ENCODE measurements around the gene CACNA1C.
"Not testable (repeated sequence)": the region's sequence is repeated elsewhere in the genome, so short reads cannot be mapped to it uniquely, and the experiment has no call there.

The CACNA1C gene

DNA sequence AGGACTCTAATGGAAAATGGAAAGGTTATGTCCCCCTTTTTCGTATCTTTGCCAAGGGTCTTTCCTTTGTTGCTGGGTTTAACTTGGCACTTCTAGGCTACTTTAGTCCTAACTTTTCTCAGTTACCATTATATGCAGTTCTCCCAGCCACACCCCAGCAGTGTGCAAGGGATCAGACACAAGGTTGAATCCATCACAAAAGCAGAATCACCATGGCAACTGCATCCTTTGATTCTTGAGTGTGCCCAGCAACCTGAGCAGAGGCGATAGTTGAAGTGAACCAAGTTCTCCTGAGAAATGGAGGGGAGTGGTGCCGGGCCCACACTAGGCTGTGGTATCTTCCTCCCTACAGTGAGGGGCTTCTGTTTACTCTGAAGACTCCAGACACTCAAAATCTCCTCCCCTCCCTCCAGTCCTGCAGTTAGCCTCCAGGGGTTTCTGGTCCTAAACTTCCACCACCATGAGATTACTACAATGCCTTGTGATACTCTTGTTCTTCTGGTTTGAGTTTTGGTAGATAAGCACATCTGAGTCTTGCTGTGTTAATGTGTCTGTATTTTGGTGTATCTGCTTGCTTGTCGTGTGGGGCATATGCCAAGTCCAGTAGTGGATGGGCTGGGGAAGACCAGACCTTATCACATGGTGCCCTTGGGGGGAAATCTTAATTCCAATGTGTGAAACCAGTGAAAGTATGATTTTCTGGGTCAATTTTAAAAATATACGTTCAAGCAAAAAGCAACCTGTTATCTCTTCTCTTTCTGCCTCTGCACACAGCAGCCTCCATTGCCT lies 183.9 kb downstream of the CACNA1C start:
- DNase-seq: no peak

DNA sequence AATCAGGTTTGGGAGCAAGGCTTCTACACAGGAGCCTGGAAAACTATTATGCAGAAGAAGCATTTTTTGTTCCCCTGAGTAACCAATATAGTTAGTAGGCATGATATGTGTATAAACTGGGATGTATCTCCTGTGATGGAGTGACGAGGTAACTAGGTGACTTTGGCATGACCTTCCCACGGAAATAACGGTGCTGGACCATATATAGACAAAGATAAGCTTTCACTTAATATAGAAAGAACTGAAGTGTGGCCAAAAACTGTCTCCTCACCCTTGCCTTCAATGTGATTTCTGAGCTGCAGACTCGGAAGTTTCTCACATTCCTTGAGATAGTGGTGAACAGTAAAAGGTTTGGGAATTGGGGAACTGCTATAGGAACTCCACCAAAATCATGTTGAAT lies 185.3 kb downstream of the CACNA1C start:
- DNase-seq: no peak

DNA sequence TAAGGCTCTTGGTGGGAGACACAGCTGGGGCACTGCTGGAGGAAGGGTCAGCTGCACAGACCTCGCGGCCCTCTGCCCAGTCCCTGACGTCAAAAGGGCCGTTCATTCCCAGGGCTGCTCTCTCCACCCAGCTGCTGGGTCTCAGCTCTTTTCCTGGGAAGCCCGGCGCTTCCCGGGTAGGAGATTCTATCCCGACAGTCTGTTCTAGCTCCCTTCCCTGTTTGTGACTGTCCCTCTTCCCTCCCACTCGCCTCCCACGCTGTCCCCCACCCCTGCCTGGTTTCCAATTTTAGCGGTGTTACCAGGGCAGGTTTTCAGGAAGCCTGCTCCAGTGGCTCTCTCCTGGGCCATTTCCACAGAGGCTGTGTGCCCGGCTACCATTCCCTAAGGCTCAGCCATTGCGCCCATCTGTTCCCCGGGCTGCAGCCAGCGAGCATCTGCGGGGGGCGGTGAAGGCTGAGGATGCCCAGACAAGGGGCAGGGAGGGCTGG lies 186.6 kb downstream of the CACNA1C start:
- no peak for DNase-seq

DNA sequence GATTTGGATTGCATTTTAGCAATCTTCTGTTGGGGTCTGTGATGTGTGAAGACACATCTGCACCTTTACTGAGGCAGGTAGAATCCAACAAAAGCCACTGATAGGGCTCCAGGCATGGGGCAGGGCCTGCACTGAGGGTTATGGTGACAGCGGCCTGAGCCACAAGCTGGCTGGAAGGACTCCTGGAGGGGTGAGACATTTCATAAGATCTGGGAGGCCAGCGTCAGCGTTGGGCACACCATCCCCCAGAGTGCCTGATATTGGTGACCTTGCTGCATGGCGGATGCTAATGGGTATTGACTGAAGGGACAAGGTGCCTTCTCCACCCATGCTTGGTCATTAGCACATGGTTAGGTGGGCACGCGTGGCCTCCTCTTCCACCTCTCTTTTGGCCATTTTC lies 187.6 kb downstream of the CACNA1C start:
- DNase-seq: no peak

DNA sequence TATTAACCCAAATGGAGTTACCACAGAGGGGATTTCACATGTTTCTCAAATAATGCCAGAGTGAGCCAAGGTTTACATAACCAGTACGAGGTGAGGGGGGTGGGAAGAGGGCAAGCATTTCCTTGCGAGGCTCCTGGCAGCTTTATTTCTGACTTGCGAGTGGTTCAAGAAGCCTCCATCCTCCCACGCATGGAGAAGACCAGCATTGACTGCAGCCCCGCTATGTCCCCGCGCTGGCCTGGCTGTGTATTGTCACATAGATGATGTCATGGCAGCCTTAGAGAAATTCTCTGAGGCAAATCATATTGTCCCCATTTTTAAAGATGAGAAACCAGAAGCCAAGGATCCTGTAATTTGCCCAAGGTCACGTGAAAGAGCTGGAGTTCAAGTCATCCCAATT lies 188.2 kb downstream of the CACNA1C start:
- DNase-seq: no peak

DNA sequence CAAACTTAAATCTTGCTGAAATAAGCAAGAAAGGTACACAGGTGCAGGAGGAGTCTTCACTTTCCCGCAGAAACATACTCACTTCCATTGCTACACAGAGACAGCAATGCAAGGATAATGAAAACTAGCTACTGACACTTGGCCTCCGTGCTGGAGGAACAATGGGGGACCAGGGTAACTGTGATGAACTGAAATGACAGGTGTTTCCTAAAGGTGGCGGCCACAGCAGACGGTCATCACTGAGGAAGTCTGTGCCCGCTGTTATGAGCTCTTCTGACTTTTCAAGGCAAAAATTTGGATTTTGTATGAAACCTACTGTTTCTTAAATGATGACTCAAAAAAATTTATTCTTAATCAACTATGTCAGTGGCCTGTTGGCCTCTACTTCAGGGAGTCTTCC lies 189.4 kb downstream of the CACNA1C start:
- no peak for DNase-seq

DNA sequence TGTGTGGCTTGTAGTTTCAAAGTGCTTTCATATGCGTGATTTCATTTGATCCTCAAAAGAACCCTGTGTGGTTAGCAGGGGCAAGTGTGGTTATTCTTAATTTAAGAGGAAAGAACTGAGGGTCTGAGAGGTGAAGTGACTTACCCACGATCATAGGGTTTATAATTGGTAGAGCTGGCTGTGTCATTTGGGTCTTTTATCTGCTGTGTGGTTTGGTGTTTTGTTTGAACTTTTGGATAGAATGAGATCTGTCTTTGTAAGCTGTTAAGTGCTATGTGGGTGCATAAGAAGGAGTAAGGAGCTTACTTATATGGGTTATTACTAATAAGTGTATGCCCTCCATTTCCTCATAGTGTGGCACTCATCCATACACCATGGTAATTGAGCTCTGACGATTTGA lies 190.0 kb downstream of the CACNA1C start:
- DNase-seq: no peak

DNA sequence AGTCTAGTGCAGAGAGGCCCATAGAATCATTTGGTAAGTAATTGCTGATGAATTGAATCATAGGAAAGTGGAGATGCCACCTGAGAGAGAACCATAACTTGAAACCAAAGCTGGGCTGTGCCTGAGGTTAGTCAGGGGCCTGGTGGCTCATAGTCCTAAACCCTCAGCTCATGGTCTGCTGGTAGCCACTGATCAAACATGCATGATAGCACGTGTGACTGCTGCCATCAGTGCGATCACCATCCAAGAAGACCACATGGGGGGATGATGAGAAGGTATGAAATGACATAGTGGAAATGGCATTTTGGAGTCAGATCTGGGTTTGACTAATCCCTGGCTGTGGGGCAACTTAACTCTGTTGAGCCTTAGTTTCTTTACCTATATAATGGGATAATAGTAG lies 190.5 kb downstream of the CACNA1C start:
- no peak for DNase-seq

DNA sequence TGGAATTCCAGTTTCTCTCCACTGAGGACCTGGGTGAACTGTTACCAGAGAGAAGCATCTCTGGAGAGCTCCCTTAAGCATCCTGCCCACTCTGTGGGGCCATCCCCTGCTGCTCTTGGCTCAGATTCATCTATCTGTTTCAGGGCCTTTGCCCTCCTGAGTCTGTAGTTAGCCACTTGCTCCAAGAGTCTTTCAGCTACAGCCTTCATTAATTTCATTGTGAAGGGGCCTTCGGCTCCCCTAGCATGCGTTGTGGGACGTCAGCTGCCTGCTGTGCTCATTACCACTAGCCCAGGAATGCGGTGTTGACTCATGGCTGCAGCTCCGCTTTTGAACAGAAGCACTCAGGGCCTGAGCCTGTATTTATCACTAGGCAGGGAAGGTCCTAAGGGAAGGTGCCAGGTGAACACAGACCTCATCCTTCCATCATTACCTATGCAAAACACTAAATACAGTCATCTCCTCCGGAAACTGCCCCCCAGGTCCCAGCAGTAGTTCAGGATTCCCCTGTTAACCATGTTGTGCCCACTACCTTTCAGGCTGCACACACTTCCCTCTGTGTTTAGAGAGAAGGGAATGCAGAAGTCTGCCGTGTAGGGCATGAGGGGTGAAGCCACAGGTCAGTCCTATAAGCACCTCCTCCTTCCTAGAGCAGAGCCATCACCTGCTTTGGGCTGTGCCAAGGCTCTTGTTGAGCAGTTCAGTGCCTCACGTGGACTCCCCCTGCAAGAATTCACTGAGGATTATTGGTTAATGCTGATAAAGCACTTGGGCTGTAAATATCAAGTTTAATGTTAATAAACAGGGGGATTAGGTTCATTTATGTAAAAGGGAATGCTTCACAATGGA lies 191.4 kb downstream of the CACNA1C start:
- no peak for DNase-seq

DNA sequence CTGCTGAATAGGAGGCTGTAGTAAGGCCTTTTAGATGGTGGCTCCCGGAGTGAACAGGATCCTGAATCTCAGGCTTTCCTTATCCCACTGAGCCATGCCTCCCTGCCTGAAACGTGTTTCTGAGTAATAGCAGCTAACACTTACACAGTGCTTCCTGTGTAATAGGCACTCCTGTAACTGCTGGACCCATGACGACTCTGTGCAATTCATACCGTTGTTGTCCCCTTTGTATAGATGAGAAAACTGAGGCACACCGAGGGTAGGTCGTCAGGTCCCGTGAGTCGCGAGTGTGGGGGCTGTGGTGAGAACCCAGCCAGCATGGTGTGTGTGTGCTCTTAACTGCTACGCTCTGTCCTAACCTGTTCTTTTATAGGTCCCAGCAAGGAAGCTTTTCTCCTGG lies 193.6 kb downstream of the CACNA1C start:
- no peak for DNase-seq

DNA sequence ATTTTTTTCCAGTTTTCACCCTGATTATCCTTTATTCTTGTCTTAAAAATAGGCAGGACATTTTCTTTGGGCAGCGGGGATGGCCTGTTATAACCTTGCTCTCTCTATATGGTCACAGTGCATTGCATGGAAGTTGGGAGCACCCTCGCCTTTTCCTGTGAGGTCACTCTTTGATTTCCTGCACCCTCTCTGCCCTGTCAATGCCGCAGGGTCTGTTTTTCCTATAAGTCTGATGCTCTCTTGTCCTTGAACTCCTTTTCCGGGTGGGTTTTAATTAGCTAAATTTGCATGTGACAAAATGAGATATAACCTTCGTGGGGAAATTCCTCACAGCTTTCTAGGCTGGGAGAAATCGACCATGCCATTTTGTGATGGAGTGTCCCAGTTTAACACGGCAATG lies 194.3 kb downstream of the CACNA1C start:
- DNase-seq: no peak

DNA sequence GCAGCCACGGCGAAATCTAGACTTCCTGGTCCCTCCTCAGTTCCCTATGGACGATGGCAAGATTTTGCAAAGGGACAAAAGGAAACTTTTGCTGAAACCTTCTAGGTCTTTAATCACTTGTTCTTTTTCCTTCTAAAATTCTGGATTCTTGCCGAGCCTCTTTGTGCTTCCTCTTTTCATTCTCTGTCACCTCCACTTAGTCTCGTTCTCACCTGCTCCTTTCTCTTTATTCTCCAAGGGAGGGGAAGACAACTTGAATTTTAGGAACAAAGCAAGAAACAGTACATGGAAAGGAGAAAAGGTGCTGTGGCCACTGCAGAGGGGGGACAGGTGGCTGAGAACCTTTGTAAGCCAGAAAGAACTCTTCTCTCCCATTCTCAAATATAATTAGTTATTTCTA lies 194.8 kb downstream of the CACNA1C start:
- DNase-seq: no peak

DNA sequence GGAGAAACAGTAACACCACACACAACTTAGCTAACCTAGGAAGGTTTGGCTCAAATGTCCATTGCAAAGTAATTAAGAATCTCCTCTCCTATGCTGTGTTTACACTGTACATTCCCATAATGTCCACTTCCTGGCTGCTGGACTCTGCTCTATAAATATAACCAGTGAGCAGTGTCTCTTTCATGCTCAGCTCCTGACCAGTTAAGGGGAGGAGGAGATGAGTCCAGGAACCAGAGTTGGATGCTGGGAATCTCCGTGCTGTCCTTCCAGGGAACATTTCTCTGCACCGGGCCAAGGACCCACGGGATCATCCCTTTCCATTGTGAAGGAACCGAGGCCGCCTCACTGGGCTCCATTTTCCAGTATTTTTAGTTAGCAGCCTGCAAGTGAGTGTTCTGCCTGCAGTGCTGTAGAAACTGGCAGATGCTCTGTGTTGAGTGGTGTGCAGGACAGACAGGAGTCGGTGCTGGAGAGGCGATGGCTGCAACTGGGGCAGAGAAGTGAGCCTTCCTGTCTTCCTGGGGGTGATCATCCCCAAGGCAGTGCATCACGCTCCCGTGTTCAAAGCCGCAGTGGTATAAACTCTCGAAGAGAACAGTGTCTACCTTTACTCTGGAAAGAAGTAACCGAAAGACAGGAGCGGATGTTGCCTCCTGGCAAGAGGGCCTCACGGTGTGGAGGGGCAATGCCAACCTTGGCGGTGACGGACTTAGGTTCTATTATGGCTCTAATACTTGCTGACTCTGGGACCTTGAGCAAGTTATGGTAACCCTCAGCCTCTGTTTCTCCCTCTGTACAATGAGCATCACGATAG lies 195.5 kb downstream of the CACNA1C start:
- no peak for DNase-seq

DNA sequence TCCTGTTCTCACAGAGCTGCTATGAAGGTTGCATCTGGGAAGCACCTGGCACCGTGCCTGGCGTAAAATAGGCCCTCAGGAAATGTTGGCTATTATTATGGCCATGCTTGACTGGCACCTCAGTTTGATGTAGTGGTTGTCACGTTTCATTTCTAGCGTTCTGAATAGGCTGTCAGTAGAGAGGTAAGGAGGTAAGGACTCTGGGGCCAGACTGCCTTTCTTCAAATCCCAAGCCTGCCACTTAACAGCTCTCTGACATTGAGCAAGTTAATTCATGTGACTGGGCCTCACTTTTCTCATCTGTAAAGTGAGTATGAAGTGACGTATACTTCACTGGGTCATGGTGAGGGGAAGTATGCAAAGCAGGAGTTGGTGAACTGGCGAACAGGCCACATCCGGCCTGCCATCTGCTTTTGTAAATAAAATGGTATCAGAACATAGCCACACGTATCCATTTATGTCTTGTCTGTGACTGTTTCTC lies 196.2 kb downstream of the CACNA1C start:
- DNase-seq: no peak

DNA sequence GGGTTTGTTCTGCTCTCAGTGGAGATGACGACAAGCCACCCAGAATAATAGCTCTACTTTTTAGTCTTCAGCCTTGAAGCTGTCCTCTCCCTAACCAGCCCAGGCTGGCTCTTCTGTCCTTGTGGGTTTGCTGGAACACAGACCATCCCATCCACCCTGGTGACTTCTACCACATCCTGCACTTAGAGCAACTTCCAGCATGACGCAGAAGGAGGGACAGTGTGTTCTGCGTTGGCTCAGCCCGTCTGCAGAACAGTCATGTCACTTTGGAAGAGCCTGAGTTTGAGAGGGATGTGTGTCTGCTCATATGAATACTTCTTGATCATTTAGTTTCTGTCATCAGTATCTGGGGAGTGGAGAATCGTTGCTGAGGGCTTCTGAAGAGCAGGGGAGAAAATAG lies 198.0 kb downstream of the CACNA1C start:
- DNase-seq: no peak

DNA sequence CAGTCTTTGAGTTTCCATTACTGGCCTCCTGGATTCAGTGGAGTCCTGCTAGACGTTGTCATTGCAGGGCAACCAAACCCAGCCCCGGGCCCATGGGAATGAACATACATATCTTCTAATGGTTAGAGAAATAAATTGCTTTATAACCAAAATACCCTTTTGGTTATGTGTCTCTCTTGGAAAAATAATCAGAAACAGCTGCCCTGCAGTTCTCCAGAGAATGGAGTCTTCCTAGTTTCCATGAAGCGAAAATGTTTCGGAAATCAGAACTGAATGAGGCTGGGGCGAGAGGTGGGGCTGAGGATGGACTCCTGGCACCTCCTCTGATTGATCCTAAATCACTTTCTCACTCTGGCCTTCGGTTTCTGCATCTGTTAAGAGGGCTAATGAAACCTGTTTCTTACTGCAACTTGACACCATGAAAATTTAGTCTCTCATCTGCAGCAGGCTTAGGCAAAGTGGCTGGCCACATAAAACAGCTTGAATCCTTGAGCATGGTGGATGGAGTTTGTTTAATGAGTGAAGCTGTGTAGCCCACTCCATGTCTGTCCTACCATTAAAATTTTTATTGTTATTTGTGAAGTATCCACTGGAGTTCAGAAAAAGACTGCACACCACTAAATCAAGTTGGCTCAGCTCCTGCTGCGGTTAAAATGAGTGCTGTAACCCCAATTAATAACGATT lies 198.9 kb downstream of the CACNA1C start:
- DNase-seq: no peak

DNA sequence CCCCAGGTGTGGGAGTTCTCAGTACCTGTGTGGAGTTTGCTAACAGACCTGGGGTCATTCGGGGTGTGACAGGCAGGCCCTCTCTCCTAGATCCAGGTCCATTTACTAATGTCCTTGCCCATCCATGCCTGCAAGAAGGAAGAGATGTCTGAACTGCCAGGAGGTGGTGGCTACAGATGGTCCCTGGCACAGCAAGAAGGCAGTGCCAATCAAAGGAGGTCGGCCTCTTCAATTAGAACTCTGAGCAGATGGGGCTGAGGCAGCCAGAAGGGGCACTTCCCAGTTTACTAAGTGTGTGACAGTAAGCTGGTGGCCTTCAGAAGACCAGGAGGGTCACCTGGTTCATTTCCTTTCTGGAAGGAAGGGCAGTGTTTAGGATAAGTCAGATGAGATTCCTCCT lies 202.5 kb downstream of the CACNA1C start:
- no peak for DNase-seq

DNA sequence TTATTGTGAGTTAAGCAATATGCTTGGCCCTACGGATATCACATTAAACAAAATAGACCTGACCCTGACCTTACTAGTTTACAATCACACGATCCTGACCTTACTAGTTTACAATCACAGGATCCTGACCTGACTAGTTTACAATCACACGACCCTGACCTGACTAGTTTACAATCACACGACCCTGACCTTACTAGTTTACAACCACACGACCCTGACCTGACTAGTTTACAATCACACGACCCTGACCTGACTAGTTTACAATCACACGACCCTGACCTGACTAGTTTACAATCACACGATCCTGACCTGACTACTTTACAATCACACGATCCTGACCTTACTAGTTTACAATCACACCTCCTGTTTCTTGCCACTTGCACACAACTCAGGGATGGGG lies 202.9 kb downstream of the CACNA1C start:
- DNase-seq: not testable (repeated sequence)

DNA sequence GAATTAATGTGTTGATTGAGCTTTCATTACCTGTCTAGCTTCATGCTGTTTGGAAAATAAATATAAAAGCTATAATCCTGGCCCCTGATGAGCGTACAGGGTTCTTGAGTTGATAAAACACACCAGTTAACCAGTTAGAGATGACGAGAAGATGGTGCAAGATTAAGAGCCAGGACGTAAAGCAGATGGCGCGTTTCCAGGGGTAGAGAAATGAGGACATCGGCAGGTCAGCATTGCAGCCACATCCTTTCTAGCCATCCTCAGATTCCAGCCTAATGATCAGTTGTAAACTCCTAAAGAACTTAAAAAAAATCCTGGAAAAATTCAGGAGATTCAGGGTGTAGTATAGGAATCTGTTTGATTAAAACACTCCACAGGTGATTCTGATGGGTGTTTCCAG lies 203.7 kb downstream of the CACNA1C start:
- no peak for DNase-seq

DNA sequence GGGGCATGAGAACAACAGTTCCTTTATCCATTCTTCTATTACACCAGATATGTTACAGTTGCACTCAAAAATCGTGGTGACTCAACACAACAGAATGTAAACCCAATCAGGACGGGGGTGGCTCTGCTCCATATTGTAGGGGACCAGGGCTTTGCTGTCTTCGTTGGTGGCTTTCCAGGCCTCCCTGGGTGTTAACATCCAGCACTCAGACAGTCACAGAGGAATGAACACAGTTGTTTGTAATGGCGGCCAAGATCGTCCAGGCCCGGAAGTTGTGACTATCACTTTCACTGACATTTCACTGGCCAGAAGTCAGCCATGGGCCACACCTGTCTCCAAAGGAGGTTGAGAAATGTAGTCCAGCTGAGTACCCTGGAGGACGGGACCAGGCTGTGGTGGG lies 204.1 kb downstream of the CACNA1C start:
- no peak for DNase-seq

DNA sequence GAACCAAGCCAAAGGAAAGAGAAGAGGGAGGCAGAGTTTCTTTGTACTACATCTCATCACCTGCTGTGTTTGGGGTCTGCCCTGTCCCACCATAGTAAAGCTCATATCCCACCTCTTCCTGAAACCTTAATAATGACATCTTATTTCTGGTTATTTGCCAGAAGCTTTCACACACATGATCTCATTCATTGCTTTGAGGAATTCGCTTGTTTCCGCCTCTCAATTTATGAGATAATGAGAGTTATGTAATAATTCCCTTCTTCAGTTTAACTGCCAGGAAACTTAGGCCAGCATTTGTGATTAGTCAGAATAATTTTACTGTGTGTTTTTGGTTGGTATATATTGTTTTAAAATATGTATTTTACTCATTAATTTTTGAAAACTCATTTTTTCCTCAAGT lies 205.2 kb downstream of the CACNA1C start:
- DNase-seq: no peak

DNA sequence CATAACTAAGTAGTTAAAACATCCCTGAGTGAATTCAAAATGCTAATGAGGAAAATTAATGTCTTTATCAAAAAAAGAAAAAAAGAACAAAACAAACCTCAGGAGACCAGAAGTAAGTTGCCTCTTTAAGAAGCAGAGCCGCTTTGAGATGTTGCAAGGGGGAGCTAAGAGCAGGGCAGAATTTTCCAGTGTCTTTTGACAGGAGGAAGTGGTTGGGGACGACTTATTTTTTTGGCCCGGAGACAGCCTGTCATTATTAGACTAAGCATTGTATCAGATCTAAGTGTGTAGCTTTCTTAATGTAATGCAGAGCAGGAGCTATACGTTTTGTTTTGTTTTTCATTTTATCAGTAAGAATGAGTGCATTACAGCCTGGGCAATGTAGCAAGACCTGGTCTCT lies 206.6 kb downstream of the CACNA1C start:
- no peak for DNase-seq

DNA sequence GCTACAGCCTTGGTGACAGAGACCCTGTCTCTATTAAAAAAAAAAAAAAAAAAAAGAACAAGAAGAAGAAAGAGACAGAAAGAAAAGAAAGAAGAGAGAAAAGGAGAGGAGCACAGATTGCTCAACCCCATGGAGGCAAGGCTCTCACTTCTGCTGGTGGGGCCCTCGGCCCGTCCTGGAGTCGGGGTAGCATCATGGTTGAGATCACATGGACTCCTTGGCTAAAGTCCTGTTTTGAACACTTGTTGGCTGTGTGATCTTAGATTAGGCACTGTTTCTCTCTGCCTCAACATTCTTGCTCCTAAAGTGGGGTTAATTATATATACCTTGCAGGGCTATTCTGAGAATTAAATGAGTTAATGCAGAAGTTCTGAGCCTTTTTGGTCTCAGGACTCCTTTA lies 207.7 kb downstream of the CACNA1C start:
- DNase-seq: no peak

All from stimulated activated CD4-positive, alpha-beta T cell treated with anti-CD3 and anti-CD28 coated beads, Interleukin-4, amount 100 ng/mL, for 4 hours (primary cell).